Aorta (tissue), 5 donors: Measurements from ENCODE around the gene RASGRF2. TPM values are rescaled to one million over a fixed set of nuclear protein-coding genes. Genes with fewer than 3 reads are reported as not detected.
A peak's percentile ranks its signal among the peaks of the same experiment; 100 is the strongest.
"Not testable (repeated sequence)": the region's sequence is repeated elsewhere in the genome, so short reads cannot be mapped to it uniquely, and the experiment has no call there.

Experiments used
- ATAC-seq: fragments of 200-7000 bp; cut with Tn5 transposase; one replicate; pipeline ENCODE4 v1.9.1; 2022; ENCODE audit warnings: moderate library complexity; ENCODE audit not compliant: low FRiP score
- DNase-seq, 2 donors: peaks; one replicate each; pipeline ENCODE4 v3.0.0-alpha.2; 2020
- H3K27ac ChIP-seq, 2 donors: one replicate each; pipeline ENCODE4 v1.5.1; 2013; ENCODE audit warnings: low read length in 2 of 2, mild to moderate bottlenecking in 2 of 2, moderate library complexity in 2 of 2, control low read depth in 1 of 2, inconsistent platforms in 1 of 2, low read depth in 1 of 2
- H3K27me3 ChIP-seq, 2 donors: one replicate each; pipeline ENCODE4 v1.6.1; 2013; ENCODE audit warnings: control low read depth in 1 of 2, low read length in 1 of 2, mild to moderate bottlenecking in 1 of 2, moderate library complexity in 1 of 2; ENCODE audit not compliant: insufficient read depth in 2 of 2, control insufficient read depth in 1 of 2
- H3K36me3 ChIP-seq, 2 donors: one replicate each; pipeline ENCODE4 v1.6.1; 2013; ENCODE audit warnings: control low read depth in 1 of 2, low read length in 1 of 2, mild to moderate bottlenecking in 1 of 2; ENCODE audit not compliant: insufficient read depth in 2 of 2, control insufficient read depth in 1 of 2
- H3K4me1 ChIP-seq, 2 donors: one replicate each; pipeline ENCODE4 v1.6.1; 2013; ENCODE audit warnings: low read length in 2 of 2, control low read depth in 1 of 2, mild to moderate bottlenecking in 1 of 2, moderate library complexity in 1 of 2; ENCODE audit not compliant: insufficient read depth in 2 of 2, control insufficient read depth in 1 of 2
- H3K4me3 ChIP-seq, 2 donors: one replicate each; pipeline ENCODE4 v1.5.1; 2013; ENCODE audit warnings: low read length in 2 of 2, control low read depth in 1 of 2, mild to moderate bottlenecking in 1 of 2
- H3K9me3 ChIP-seq: one replicate; pipeline ENCODE4 v1.6.1; 2013; ENCODE audit warnings: mild to moderate bottlenecking, low read length; ENCODE audit not compliant: control insufficient read depth
- WGBS, 2 donors: extraction: QIAGEN DNeasy Blood & Tissue Kit; methylation state at CpG; one replicate each; pipeline ENCODE4 v1.1.7; 2013; 5-methylcytosine and 5-hydroxymethylcytosine counted together
- intact Hi-C, 2 donors: fragments of 100-400 bp; cut with DNase I; formaldehyde crosslinking; loops; one replicate each; pipeline versions ENCODE4 v1.14.2 to v1.15.0; 2022
- polyA plus RNA-seq, 2 donors: library from polyadenylated mRNA; stranded (reverse); fragments of 200-250 nt; gene quantifications; one replicate each; pipeline ENCODE4 v1.2.3, GENCODE V29; 2013
- total RNA-seq, 2 donors: library from RNA; stranded (reverse); fragmentation: NEBNext Ultra II Directional; extraction: Animal tissue kit (Norgen Biotek cat#: 25700); gene quantifications; one replicate each; pipeline ENCODE4 v1.2.1, GENCODE V29; 2021
- donor health status: healthy with polysubstance abuse.
- donor health status: Bipolar disorder and iron deficiency.
- donor health status: DM: no; HTN: no; CAD: no.
- donor health status: DM: no; HTN: no; CAD: no.
- donor health status: DM: yes; HTN: yes; CAD: no.

RASGRF2 gene
- total and polyA plus RNA-seq, 4 donors: 2.3 to 17.4 (median 5.7) TPM

GRCh38 chr5:81115261-81115660, 155.1 kb downstream of the RASGRF2 start:
- WGBS, 2 donors: 58 to 70% methylated on average over 4 of the region's 4 CpGs
- H3K27ac ChIP-seq: no peak overlapping the region
- DNase-seq (no peak), ATAC-seq (no peak)
- no peaks in the 10 kb centered on the region for H3K9me3 ChIP-seq
- H3K36me3 ChIP-seq: no peaks in the 10 kb centered on the region
- H3K4me1 ChIP-seq: no peaks in the 10 kb centered on the region
- H3K27me3 ChIP-seq: no peaks in the 10 kb centered on the region
- intact Hi-C loops: no loop called here
- H3K4me3 ChIP-seq: no peak overlapping the region

GRCh38 chr5:81117566-81117965, 157.4 kb downstream of the RASGRF2 start:
- DNase-seq: no peak
- no peaks in the 10 kb centered on the region for H3K27me3 ChIP-seq
- no peaks in the 10 kb centered on the region for H3K36me3 ChIP-seq
- intact Hi-C loops: no loop called here
- no peak overlapping the region for H3K4me3 ChIP-seq
- H3K9me3 ChIP-seq: no peaks in the 10 kb centered on the region
- no peak overlapping the region for H3K27ac ChIP-seq
- no peak for ATAC-seq
- 84% methylated on average over 3 of the region's 3 CpGs for WGBS, 2 donors
- H3K4me1 ChIP-seq: no peaks in the 10 kb centered on the region

DNA sequence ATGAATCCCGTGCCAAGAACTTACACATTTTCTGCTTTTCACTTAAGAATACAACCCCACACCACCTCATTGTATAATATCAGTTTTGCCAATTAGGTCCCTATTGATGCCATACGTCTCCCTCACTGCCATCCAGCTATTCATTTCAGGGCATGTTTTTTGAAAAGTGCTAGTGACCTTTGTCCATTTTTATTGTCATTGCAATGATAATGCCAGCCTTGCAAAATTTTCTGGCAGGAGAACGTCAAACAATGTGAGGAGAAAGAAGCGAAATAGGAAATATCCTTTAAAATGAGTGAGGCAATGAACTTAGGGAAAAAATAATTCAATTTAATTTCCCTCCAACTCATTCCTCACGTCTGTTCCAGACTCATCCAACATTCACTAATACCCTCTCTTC, 161.1 kb downstream of the RASGRF2 start:
- Histone ChIP-seq H3K36me3 (no peaks in the 10 kb centered on the region), H3K27ac (no peak overlapping the region), H3K27me3 (no peaks in the 10 kb centered on the region), H3K4me1 (no peaks in the 10 kb centered on the region), H3K9me3 (no peaks in the 10 kb centered on the region), H3K4me3 (no peak overlapping the region)
- WGBS, 2 donors: 74 to 82% methylated on average over 5 of the region's 5 CpGs
- DNase-seq: no peak
- intact Hi-C loops: no loop called here
- no peak for ATAC-seq

- DNase-seq (no peak), ATAC-seq (no peak)
- H3K36me3 ChIP-seq: no peaks in the 10 kb centered on the region
- no peaks in the 10 kb centered on the region for H3K9me3 ChIP-seq
- no peak overlapping the region for H3K4me3 ChIP-seq
- 56 to 63% methylated on average over 7 of the region's 7 CpGs for WGBS, 2 donors
- no peaks in the 10 kb centered on the region for H3K4me1 ChIP-seq
- no peak overlapping the region for H3K27ac ChIP-seq
- H3K27me3 ChIP-seq: no peaks in the 10 kb centered on the region
- intact Hi-C loops: no loop called here
These were observed 161.9 kb downstream of the RASGRF2 start for GRCh38 chr5:81121836-81122630.

GRCh38 chr5:81124689-81125088, 164.5 kb downstream of the RASGRF2 start:
- H3K4me3 ChIP-seq, H3K9me3 ChIP-seq, H3K36me3 ChIP-seq, intact Hi-C loops, H3K27ac ChIP-seq, H3K4me1 ChIP-seq, ATAC-seq, H3K27me3 ChIP-seq, DNase-seq: not testable (repeated sequence)
- WGBS, 2 donors: 80 to 95% methylated on average over 6 of the region's 6 CpGs

DNA sequence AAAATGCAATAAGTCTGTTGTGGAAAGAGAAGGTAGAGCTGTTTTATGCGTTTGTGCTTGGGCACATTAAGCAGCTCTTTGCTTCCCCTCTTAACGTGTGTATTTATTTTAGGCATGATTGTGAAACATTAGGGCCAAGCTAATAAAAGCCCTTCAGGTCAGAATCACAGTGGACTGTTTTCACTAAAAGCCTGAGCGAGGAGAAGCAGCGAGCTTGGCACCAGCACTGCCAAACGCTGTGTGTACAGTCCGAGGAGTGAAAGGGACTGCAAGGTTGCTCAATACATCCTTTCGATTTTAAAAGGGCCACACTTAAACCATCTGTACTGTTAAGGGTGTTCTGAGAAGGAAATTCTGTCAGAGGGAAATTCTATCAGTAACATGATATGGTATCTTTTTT, 165.8 kb downstream of the RASGRF2 start:
- 19 to 31% methylated on average over 7 of the region's 7 CpGs for WGBS, 2 donors
- H3K27ac ChIP-seq: no peak overlapping the region
- intact Hi-C loops: no loop called here
- no peak overlapping the region for H3K4me3 ChIP-seq
- H3K4me1 ChIP-seq: no peaks in the 10 kb centered on the region
- H3K27me3 ChIP-seq: no peaks in the 10 kb centered on the region
- H3K36me3 ChIP-seq: no peaks in the 10 kb centered on the region
- ATAC-seq (no peak), DNase-seq (peak in 1 of 2 donors; percentile 49)
- no peaks in the 10 kb centered on the region for H3K9me3 ChIP-seq

DNA sequence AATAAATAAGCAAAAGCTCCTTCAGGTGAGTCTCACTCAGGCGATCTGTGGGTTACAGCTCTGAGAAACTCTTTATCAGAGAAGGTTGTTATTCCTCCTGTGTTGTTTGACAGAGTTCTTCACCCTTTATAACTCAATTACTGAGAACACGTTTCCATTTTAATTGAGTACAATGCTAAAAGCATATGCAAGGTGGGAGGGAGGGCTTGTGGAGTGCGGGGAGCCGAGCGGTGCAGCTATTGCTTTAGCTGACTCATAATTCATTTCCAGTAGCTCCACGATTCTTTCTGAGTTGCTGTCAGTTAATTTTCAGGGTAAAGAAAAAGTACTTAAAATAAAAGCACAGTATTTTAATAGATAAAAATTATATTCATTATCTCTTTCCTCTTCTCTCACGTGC, 168.3 kb downstream of the RASGRF2 start:
- Histone ChIP-seq H3K9me3 (no peaks in the 10 kb centered on the region), H3K27me3 (no peaks in the 10 kb centered on the region), H3K4me3 (no peak overlapping the region), H3K27ac (no peak overlapping the region), H3K4me1 (no peaks in the 10 kb centered on the region), H3K36me3 (no peaks in the 10 kb centered on the region)
- ATAC-seq (no peak), DNase-seq (no peak)
- 82 to 87% methylated on average over 7 of the region's 7 CpGs for WGBS, 2 donors
- intact Hi-C loops: no loop called here

DNA sequence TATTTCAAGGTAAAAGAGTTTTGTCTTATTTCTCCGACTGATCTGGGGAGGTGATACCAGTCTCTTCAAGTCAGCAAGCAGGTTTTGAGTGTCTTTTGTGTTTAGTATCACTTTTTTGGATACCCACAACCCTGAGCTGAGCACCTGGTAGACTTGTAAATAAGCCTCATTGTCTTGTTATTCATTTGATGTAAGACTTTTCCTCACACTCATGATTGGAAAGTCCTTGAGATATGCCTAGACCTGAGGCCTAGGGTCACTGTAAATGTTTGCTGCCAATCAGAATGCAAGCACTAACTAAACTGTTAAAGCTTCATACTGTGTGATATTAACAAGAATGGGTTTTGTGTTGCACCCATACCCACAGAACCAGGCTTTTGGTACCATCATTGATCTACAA, 172.2 kb downstream of the RASGRF2 start:
- DNase-seq (no peak), ATAC-seq (no peak)
- Histone ChIP-seq H3K27ac (no peak overlapping the region), H3K9me3 (no peaks in the 10 kb centered on the region), H3K4me1 (no peaks in the 10 kb centered on the region), H3K36me3 (no peaks in the 10 kb centered on the region), H3K4me3 (no peak overlapping the region), H3K27me3 (no peaks in the 10 kb centered on the region)
- WGBS, 2 donors: 88 to 89% methylated on average over 1 of the region's 1 CpG
- intact Hi-C loops: no loop called here

DNA sequence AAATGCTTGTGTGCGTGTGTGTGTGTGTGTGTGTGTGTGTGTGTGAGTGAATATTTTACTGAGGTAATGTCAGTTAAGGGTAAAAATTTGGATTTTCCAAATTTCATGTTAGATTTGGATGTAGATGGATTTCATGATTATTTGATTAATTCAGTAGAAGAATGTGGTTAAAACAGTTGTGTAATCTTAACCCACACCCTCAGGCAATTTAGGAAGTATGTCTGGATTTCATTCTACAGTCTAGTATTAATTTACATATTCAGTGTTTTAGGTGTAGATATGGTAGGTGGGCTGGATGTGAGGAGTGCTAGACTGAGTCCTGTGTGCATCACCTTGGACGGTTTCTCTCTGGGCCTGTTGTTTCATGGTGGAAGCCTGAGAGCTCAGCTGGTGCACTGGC, 173.9 kb downstream of the RASGRF2 start:
- no peak for ATAC-seq
- H3K36me3 ChIP-seq: no peaks in the 10 kb centered on the region
- H3K9me3 ChIP-seq: no peaks in the 10 kb centered on the region
- no peaks in the 10 kb centered on the region for H3K4me1 ChIP-seq
- no peaks in the 10 kb centered on the region for H3K27me3 ChIP-seq
- 85 to 88% methylated on average over 2 of the region's 2 CpGs for WGBS, 2 donors
- no peak overlapping the region for H3K27ac ChIP-seq
- no peak for DNase-seq
- H3K4me3 ChIP-seq: no peak overlapping the region
- intact Hi-C loops: no loop called here
